KMS-11 (cell line): ENCODE data around the gene DNAH10.

Source experiments
- H2AFZ ChIP-seq: fragments of 200-600 bp; sonication (generic); 2 replicates; pipeline ENCODE4 v1.6.1; 2016; ENCODE audit warnings: antibody characterized with exemption, mixed run types, low read depth
- H3K27ac ChIP-seq: fragments of 200-600 bp; sonication (generic); 2 replicates; pipeline ENCODE4 v1.6.1; 2016; ENCODE audit warnings: mild to moderate bottlenecking, mixed run types
- H3K27me3 ChIP-seq: fragments of 200-600 bp; sonication (generic); 2 replicates; pipeline ENCODE4 v1.6.1; 2017; ENCODE audit warnings: mild to moderate bottlenecking, low read depth, mixed run types, moderate library complexity; ENCODE audit not compliant: insufficient read depth
- H3K36me3 ChIP-seq: fragments of 200-600 bp; sonication (generic); 2 replicates; pipeline ENCODE4 v1.6.1; 2017; ENCODE audit warnings: mild to moderate bottlenecking, mixed run types; ENCODE audit not compliant: insufficient read depth
- H3K4me1 ChIP-seq: fragments of 200-600 bp; sonication (generic); 2 replicates; pipeline ENCODE4 v1.6.1; 2016; ENCODE audit warnings: mild to moderate bottlenecking, low read depth, mixed run types; ENCODE audit not compliant: poor library complexity, severe bottlenecking
- H3K4me2 ChIP-seq: fragments of 200-600 bp; sonication (generic); 2 replicates; pipeline ENCODE4 v1.7.0; 2016; ENCODE audit warnings: mild to moderate bottlenecking, mixed run types
- H3K4me3 ChIP-seq: fragments of 200-600 bp; sonication (generic); IDR thresholded peaks from 2 replicates; pipeline ENCODE4 v1.6.1; 2017; ENCODE audit warnings: low read depth, low read length, mixed read lengths; ENCODE audit not compliant: insufficient read depth
- H3K79me2 ChIP-seq: fragments of 200-600 bp; sonication (generic); 2 replicates; pipeline ENCODE4 v1.6.1; 2016; ENCODE audit warnings: low read depth, mixed run types; ENCODE audit not compliant: insufficient read depth
- H3K9ac ChIP-seq: fragments of 200-600 bp; sonication (generic); 2 replicates; pipeline ENCODE4 v1.6.1; 2016; ENCODE audit warnings: mild to moderate bottlenecking, mixed run types
- H4K20me1 ChIP-seq: fragments of 200-600 bp; sonication (generic); 2 replicates; pipeline ENCODE4 v1.6.1; 2016; ENCODE audit warnings: mild to moderate bottlenecking, mixed run types; ENCODE audit not compliant: insufficient read depth
- CTCF ChIP-seq: fragments of 200-600 bp; sonication (generic); conservative IDR thresholded peaks from 2 replicates; pipeline ENCODE4 v1.6.1; 2017; ENCODE audit warnings: low read depth, mild to moderate bottlenecking, antibody characterized with exemption, low read length, moderate library complexity, mixed read lengths

DNAH10 gene

GRCh38 chr12:123846340-123846739, 84.2 kb downstream of the DNAH10 start:
- Histone ChIP-seq H3K27ac (no peak overlapping the region), H3K27me3 (no peaks in the 10 kb centered on the region), H2AFZ (no peak overlapping the region), H3K4me3 (no peak overlapping the region), H3K79me2 (no peaks in the 10 kb centered on the region), H3K4me1 (peaks cover 36% of the 10 kb centered on the region), H4K20me1 (no peaks in the 10 kb centered on the region), H3K36me3 (no peaks in the 10 kb centered on the region), H3K4me2 (no peak overlapping the region), H3K9ac (no peak overlapping the region)
- TF ChIP-seq CTCF: no peak

GRCh38 chr12:123847019-123847418, 84.9 kb downstream of the DNAH10 start:
- no peak overlapping the region for H3K4me2 ChIP-seq
- H3K4me1 ChIP-seq: peaks cover 29% of the 10 kb centered on the region
- no peaks in the 10 kb centered on the region for H4K20me1 ChIP-seq
- no peaks in the 10 kb centered on the region for H3K79me2 ChIP-seq
- no peak overlapping the region for H3K27ac ChIP-seq
- H2AFZ ChIP-seq: no peak overlapping the region
- no peak overlapping the region for H3K9ac ChIP-seq
- H3K36me3 ChIP-seq: no peaks in the 10 kb centered on the region
- no peaks in the 10 kb centered on the region for H3K27me3 ChIP-seq
- H3K4me3 ChIP-seq: no peak overlapping the region
- TF ChIP-seq CTCF: no peak

GRCh38 chr12:123847876-123848275, 85.8 kb downstream of the DNAH10 start:
- H3K79me2 ChIP-seq: no peaks in the 10 kb centered on the region
- TF ChIP-seq CTCF: no peak
- no peak overlapping the region for H3K4me2 ChIP-seq
- H3K4me1 ChIP-seq: peaks cover 21% of the 10 kb centered on the region
- no peak overlapping the region for H3K27ac ChIP-seq
- no peak overlapping the region for H3K4me3 ChIP-seq
- no peaks in the 10 kb centered on the region for H3K36me3 ChIP-seq
- no peaks in the 10 kb centered on the region for H3K27me3 ChIP-seq
- no peaks in the 10 kb centered on the region for H4K20me1 ChIP-seq
- no peak overlapping the region for H3K9ac ChIP-seq
- no peak overlapping the region for H2AFZ ChIP-seq

- Histone ChIP-seq H3K4me3 (no peak overlapping the region), H3K4me1 (peaks cover 4% of the 10 kb centered on the region), H3K36me3 (no peaks in the 10 kb centered on the region), H4K20me1 (no peaks in the 10 kb centered on the region), H3K9ac (no peak overlapping the region), H3K79me2 (no peaks in the 10 kb centered on the region), H3K4me2 (no peak overlapping the region), H3K27ac (no peak overlapping the region), H2AFZ (no peak overlapping the region), H3K27me3 (no peaks in the 10 kb centered on the region)
- TF ChIP-seq CTCF: no peak
Observed at GRCh38 chr12:123849517-123849916, 87.4 kb downstream of the DNAH10 start.
